Retinal pigment epithelial cell (primary cell): ENCODE measurements around the gene CCDC127.

Experiments
- DNase-seq: peaks from one replicate; pipeline ENCODE4 v3.0.0-alpha.2; 2010; ENCODE audit warnings: low read depth
- H3K4me3 ChIP-seq: 2 replicates; pipeline ENCODE4 v1.5.1; 2011; ENCODE audit warnings: mild to moderate bottlenecking, low read length, control low read depth, moderate library complexity
- TF ChIP-seq, protein P1 (sequence below): conservative IDR thresholded peaks from 2 replicates; pipeline ENCODE4 v1.5.1; 2011; ENCODE audit warnings: low read depth, low read length, control low read depth, inconsistent platforms

Gene CCDC127

DNA sequence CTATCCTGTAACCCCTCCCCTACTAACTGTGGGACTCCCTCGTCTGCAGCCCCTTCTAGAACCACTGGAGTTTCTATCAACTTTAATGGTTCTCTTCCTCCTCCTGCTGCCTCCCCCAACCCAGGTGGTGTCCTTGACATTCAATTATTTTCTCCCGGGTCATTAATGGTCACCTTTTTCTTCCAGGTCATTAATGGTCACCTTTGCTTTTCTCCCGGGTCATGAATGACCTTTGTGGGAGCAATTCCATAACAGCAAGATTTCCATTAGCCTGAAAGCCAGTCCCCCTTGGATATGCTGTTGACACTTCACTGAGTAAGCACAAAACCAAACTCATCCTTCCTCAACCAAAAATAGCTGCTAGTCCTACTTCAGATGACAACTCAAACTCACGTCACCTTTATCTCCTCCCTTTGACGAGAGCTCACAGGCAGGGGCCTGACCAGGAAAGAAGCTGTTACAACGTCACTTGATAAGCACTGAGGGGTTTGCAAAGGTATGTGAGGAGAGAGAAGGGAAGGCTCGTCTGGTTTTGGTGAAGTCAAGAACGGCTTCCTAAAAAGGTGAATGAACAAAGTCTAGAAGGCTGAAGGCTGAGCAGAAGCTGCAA, 10.9 kb downstream of the CCDC127 start:
- TF ChIP-seq, protein P1, sequence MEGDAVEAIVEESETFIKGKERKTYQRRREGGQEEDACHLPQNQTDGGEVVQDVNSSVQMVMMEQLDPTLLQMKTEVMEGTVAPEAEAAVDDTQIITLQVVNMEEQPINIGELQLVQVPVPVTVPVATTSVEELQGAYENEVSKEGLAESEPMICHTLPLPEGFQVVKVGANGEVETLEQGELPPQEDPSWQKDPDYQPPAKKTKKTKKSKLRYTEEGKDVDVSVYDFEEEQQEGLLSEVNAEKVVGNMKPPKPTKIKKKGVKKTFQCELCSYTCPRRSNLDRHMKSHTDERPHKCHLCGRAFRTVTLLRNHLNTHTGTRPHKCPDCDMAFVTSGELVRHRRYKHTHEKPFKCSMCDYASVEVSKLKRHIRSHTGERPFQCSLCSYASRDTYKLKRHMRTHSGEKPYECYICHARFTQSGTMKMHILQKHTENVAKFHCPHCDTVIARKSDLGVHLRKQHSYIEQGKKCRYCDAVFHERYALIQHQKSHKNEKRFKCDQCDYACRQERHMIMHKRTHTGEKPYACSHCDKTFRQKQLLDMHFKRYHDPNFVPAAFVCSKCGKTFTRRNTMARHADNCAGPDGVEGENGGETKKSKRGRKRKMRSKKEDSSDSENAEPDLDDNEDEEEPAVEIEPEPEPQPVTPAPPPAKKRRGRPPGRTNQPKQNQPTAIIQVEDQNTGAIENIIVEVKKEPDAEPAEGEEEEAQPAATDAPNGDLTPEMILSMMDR = no peak
- no peak overlapping the region for H3K4me3 ChIP-seq
- no peak for DNase-seq

DNA sequence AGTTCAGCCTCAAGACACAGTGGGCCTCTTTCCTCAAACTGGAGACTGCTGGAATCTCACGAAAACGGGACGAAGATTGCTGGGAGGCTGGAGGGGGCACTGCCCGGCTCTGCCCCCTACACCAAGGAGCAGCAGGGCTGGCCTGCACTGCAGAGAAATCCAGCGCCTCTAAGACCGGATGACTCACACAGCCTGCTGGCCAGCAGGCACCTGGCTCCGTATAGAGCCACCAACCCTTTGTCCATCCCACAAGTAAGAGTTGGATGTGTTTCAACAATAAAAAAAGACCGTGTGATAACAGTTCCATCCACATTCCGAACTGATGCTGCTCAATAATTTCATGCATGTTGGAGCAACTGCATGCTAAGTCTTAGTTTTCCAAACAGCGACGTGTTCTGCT, 11.5 kb downstream of the CCDC127 start:
- DNase-seq = peak; percentile 29
- TF ChIP-seq, protein P1 = no peak
- no peak overlapping the region for H3K4me3 ChIP-seq

DNA sequence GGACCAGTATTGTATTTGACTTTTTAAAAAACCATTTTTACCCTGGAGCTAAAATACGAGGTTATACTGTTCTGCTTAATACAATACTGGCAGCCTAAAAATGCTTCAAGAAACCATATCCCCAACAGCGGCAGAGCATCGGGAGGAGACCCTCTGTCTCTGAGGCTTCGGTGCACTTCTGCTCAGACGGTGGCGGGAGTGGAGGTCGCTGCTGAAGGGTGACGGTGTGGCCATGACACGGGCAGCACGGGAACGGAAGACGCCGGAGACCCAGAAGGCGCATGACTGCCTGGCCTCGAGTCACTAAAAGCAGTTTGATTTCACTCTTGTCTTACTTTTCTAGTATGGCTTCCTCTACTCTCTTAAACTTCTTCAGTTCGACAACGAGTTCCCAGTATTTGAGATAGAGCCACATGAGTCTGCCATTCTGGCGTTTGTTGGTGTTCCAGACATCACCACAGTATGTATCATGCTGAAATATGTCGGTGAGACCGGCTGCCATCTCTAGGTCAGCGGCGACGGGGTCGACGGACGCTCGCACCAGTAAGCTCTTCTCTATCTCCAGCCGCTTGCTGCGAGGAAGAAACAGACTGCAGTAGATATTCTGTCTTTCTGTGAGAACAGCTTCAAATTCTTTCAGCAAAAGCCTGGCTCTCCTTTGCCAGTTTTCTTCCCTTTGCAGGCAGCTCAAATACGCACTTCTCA, 12.8 kb downstream of the CCDC127 start:
- H3K4me3 ChIP-seq = no peak overlapping the region
- TF ChIP-seq, protein P1 = no peak
- DNase-seq = no peak

DNA sequence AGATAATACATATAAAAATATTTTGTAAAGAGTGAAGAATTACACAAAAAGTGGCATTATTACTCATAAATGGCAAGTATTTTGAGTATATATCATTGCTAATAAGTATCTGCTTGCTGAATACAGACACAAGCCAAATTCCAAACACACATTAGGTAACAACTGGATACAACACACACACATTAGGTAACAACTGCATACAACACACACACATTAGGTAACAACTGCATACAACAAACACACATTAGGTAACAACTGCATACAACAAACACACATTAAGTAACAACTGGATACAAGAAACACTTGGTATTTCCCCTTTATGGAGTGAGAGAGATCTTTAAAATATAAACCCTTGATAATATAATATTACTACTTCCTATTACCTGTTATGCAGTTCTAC, 13.5 kb downstream of the CCDC127 start:
- no peak overlapping the region for H3K4me3 ChIP-seq
- TF ChIP-seq, protein P1 = no peak
- DNase-seq = no peak

DNA sequence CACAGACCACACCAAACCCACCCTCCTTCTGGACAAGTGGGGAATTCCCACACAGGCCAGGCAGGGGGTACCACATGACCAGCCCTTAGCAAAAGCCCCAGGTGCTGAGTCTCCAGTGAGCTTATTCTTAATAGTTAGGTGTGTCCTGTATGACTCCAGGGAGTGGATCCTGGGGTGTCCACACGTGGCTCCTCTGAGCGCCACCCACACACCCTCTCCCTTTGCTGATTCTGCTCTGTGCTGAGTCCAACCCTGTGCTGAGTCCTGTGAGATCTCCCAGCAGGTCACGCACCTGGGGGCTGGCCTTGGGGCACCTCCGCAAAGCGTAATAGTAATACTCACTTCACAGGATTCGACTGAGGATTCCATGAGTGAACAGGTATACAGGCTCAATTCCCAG, 14.0 kb downstream of the CCDC127 start:
- DNase-seq = no peak
- no peak overlapping the region for H3K4me3 ChIP-seq
- TF ChIP-seq, protein P1 = no peak

DNA sequence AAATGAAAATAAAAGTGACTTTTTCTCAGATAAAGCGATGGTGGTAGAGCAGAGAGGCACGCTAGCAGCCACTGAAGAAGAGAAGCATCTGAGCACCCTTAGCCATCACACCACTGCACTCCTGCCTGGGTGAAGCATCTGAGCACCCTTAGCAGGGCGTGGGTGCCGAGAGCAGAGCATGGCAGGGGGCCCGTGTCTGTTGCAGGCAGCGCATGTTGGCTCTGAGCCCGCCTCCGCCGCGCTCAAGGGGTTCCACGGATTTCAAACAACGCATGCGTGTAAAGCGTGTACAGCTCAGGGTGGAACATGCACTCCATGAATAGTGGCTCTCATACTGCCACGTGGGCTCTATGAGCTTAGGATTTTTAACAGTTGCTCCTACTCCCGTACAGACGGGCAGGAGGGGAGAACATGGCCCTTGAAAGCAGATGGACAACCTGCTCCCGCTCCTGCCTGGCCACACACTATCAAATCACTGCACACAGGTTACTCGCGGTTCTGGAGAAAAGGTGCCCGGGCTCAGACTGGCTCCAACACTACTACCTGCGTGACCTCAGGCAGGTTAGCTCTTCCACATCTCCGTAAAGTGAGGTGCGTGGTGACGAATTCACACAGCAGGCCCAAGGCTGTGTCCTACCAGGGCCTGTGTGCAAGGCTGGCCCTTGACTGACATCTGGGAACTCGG, 14.6 kb downstream of the CCDC127 start:
- H3K4me3 ChIP-seq = no peak overlapping the region
- no peak for DNase-seq
- TF ChIP-seq, protein P1 = no peak
